ENCODE measurements around the gene ILF3.
A peak's percentile ranks its signal among the peaks of the same experiment; 100 is the strongest.
"Not testable (repeated sequence)": the region's sequence is repeated elsewhere in the genome, so short reads cannot be mapped to it uniquely, and the experiment has no call there.

Gene ILF3

GRCh38 chr19:10643172-10643967 is 10.8 kb upstream of the ILF3 start:
- DNase-seq, result no peak

- peak in 2 of 3 experiments; percentile 42 to 69 for DNase-seq
These were observed 10.2 kb upstream of the ILF3 start for GRCh38 chr19:10643968-10644259.

- DNase-seq, result peak; percentile 41 to 84 (median 59)
These were observed 9.7 kb upstream of the ILF3 start for GRCh38 chr19:10644260-10645007.

- no peak for DNase-seq
These were observed 7.5 kb upstream of the ILF3 start for GRCh38 chr19:10646456-10647159.

GRCh38 chr19:10648360-10648759 is 5.8 kb upstream of the ILF3 start:
- no peak for DNase-seq

GRCh38 chr19:10651851-10652250 is 2.3 kb upstream of the ILF3 start:
- no peak for DNase-seq

GRCh38 chr19:10653482-10653731 is 739 bp upstream of the ILF3 start:
- DNase-seq, result no peak

GRCh38 chr19:10654610-10655456 is 687 bp downstream of the ILF3 start:
- peak; percentile 47 to 91 (median 91) for DNase-seq

GRCh38 chr19:10655457-10656312 is 1.5 kb downstream of the ILF3 start:
- peak in 2 of 3 experiments; percentile 50 to 63 for DNase-seq

GRCh38 chr19:10660346-10660745 is 6.2 kb downstream of the ILF3 start:
- DNase-seq, result no peak

GRCh38 chr19:10661946-10662345 is 7.8 kb downstream of the ILF3 start:
- DNase-seq, result no peak

GRCh38 chr19:10662384-10663251 is 8.5 kb downstream of the ILF3 start:
- DNase-seq, result no peak

- not testable (repeated sequence) for DNase-seq
These were observed 9.1 kb downstream of the ILF3 start for GRCh38 chr19:10663252-10663563.

GRCh38 chr19:10667867-10668266 is 13.7 kb downstream of the ILF3 start:
- DNase-seq, result no peak

- no peak for DNase-seq
These were observed 15.1 kb downstream of the ILF3 start for GRCh38 chr19:10669246-10669645.

GRCh38 chr19:10670182-10670581 is 16.0 kb downstream of the ILF3 start:
- DNase-seq, result no peak

GRCh38 chr19:10670876-10671804 is 17.0 kb downstream of the ILF3 start:
- DNase-seq, result no peak

- not testable (repeated sequence) for DNase-seq
These were observed 17.8 kb downstream of the ILF3 start for GRCh38 chr19:10671922-10672321.

GRCh38 chr19:10675214-10675613 is 21.1 kb downstream of the ILF3 start:
- DNase-seq, result not testable (repeated sequence)

GRCh38 chr19:10677751-10678150 is 23.6 kb downstream of the ILF3 start:
- DNase-seq, result no peak
